GM12892 (cell line): ENCODE data around the gene ANKRD23.

Source experiments
- POLR2A ChIP-seq: IDR thresholded peaks from 2 replicates; pipeline ENCODE4 v1.6.1; 2011; ENCODE audit warnings: low read depth, low read length, control low read depth
- POLR2AphosphoS5 ChIP-seq: IDR thresholded peaks from 2 replicates; pipeline ENCODE4 v1.6.1; 2011; ENCODE audit warnings: low read depth, low read length, control low read depth
- TAF1 ChIP-seq: IDR thresholded peaks from 2 replicates; pipeline ENCODE4 v1.6.1; 2011; ENCODE audit warnings: low read depth, mild to moderate bottlenecking, control low read depth, low read length, borderline replicate concordance

DNA sequence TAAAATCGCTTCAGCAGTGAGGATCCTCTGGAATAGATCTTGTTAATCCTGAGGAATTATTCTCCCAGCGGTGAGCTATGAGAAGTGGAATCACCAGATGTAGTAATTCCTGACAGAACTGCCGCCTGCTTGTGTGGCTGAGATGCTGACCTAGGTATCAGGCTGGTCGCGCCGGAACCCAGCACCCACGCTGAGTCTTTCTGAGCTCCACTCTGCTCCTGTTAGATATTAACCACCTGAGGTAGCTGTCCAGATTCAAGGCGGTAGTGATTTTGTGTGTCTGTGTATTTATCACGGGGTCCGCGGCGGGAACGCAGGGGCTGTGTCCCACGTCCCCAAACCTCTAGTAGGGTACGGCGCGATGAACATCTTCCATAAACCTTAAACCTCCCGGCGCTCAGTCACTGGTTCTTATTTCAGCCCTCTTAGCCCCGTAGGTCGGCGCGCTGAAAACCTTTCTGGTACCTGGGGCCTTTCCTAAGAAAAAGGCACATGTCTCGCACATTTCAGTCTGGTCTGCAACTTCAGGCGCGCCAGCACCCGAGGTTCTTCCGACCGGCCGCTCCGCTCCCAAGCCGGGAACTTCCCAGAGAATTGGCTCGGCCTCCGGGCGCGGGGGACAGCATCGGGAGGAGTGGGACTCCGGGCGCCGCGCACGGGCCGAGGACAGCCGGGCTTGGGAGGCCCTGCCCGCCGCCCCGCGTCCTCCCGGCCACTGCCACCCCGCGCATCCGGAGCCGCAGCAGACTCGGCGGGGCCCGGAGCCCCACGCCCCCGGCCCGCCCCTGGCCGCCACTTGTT is 28.3 kb downstream of the ANKRD23 start:
- TF ChIP-seq POLR2A (no peak), TAF1 (no peak), POLR2AphosphoS5 (no peak)
